H1 (cell line): Measurements from ENCODE around the gene GFI1B.

Source experiments
- CTCF ChIP-seq, 3 experiments: IDR thresholded peaks; 1 replicate in 2 of 3; 2 replicates in 1 of 3; pipeline versions ENCODE4 v1.5.1 to v1.6.1; 2011; ENCODE audit warnings: low read length in 3 of 3, mild to moderate bottlenecking in 3 of 3, inconsistent platforms in 2 of 3, low read depth in 1 of 3, moderate library complexity in 1 of 3; ENCODE audit not compliant: insufficient read depth in 1 of 3; ENCODE audit errors: control extremely low read depth in 1 of 3
- EP300 ChIP-seq, 2 experiments: IDR thresholded peaks; 1 replicate in 1 of 2; 2 replicates in 1 of 2; pipeline ENCODE4 v1.6.1; 2011 to 2012; ENCODE audit warnings: low read depth in 2 of 2, low read length in 2 of 2, mild to moderate bottlenecking in 2 of 2, borderline replicate concordance in 1 of 2, inconsistent platforms in 1 of 2, moderate library complexity in 1 of 2
- EZH2 ChIP-seq: fragments of 200-600 bp; sonication (generic); IDR thresholded peaks from 2 replicates; pipeline ENCODE4 v1.7.1; 2012; ENCODE audit warnings: low read depth, mild to moderate bottlenecking, moderate library complexity, low read length, inconsistent platforms; ENCODE audit not compliant: severe bottlenecking
- MAFK ChIP-seq: IDR thresholded peaks from 2 replicates; pipeline ENCODE4 v1.6.1; 2012; ENCODE audit warnings: low read depth, mild to moderate bottlenecking, improper control_type of control experiment, low read length
- POLR2A ChIP-seq, 2 experiments: IDR thresholded peaks; 1 replicate in 1 of 2; 2 replicates in 1 of 2; pipeline ENCODE4 v1.6.1; 2011; ENCODE audit warnings: low read depth in 2 of 2, low read length in 2 of 2, mild to moderate bottlenecking in 2 of 2; ENCODE audit errors: control extremely low read depth in 1 of 2
- TAF1 ChIP-seq: IDR thresholded peaks from 2 replicates; pipeline ENCODE4 v1.6.1; 2011; ENCODE audit warnings: mild to moderate bottlenecking, low read depth, low read length
- TCF12 ChIP-seq: IDR thresholded peaks from 2 replicates; pipeline ENCODE4 v1.6.1; 2011; ENCODE audit warnings: low read depth, mild to moderate bottlenecking, low read length

GRCh38 chr9:133008406-133008805 is 29.9 kb downstream of the GFI1B start:
- TF ChIP-seq CTCF (IDR thresholded peaks at IDR 0.05; ENCODE audit: control extremely low read depth in 1 of 3, insufficient read depth in 1 of 3, low read depth in 1 of 3, low read length in 3 of 3) = no peak
- TF ChIP-seq EP300 (IDR thresholded peaks at IDR 0.05; ENCODE audit: borderline replicate concordance in 1 of 2, low read depth in 2 of 2, low read length in 2 of 2) = no peak
- TF ChIP-seq POLR2A (IDR thresholded peaks at IDR 0.05; ENCODE audit: control extremely low read depth in 1 of 2, low read depth in 2 of 2, low read length in 2 of 2) = no peak
- TF ChIP-seq EZH2 = no peak
- no peak for TF ChIP-seq TCF12
- no peak for TF ChIP-seq MAFK
- no peak for TF ChIP-seq TAF1
